ENCODE measurements around the gene STX8.

STX8 gene

GRCh38 chr17:9292561-9292941 is 283.1 kb downstream of the STX8 start:
- TF ChIP-seq CTCF (IDR thresholded peaks at IDR 0.05; ENCODE audit: low read depth, low read length) (no peak), EZH2phosphoT487 (IDR thresholded peaks at IDR 0.05; ENCODE audit: low read depth) (no peak)
- Histone ChIP-seq H3K36me3 (replicated peaks; ENCODE audit: low read depth, low read length) (peaks cover 5% of the 10 kb centered on the region), H3K4me1 (ENCODE audit: low read length) (peaks cover 43% of the 10 kb centered on the region), H3K27ac (ENCODE audit: low read length) (no peak overlapping the region), H2AFZ (ENCODE audit: low read depth, low read length) (no peak overlapping the region), H3K4me2 (ENCODE audit: low read length) (no peak overlapping the region), H3K4me3 (ENCODE audit: low read length) (no peak overlapping the region), H3K27me3 (ENCODE audit: low read depth, low read length) (no peaks in the 10 kb centered on the region), H3K79me2 (ENCODE audit: low read length) (no peaks in the 10 kb centered on the region), H4K20me1 (ENCODE audit: insufficient read depth, low read length) (no peaks in the 10 kb centered on the region), H3K9me3 (ENCODE audit: insufficient read depth, low read length) (no peaks in the 10 kb centered on the region), H3K9ac (ENCODE audit: low read length) (no peak overlapping the region)

- no peak overlapping the region for H3K4me2 ChIP-seq (ENCODE audit: low read length)
- H3K9me3 ChIP-seq (ENCODE audit: insufficient read depth, low read length) = no peaks in the 10 kb centered on the region
- peaks cover 43% of the 10 kb centered on the region for H3K4me1 ChIP-seq (ENCODE audit: low read length)
- H4K20me1 ChIP-seq (ENCODE audit: insufficient read depth, low read length) = no peaks in the 10 kb centered on the region
- H3K9ac ChIP-seq (ENCODE audit: low read length) = no peak overlapping the region
- no peaks in the 10 kb centered on the region for H3K79me2 ChIP-seq (ENCODE audit: low read length)
- H3K27ac ChIP-seq (ENCODE audit: low read length) = no peak overlapping the region
- H3K36me3 ChIP-seq (replicated peaks; ENCODE audit: low read depth, low read length) = peaks cover 5% of the 10 kb centered on the region
- no peak overlapping the region for H3K4me3 ChIP-seq (ENCODE audit: low read length)
- TF ChIP-seq EZH2phosphoT487 (IDR thresholded peaks at IDR 0.05; ENCODE audit: low read depth) (no peak), CTCF (IDR thresholded peaks at IDR 0.05; ENCODE audit: low read depth, low read length) (peak; percentile 68)
- no peak overlapping the region for H2AFZ ChIP-seq (ENCODE audit: low read depth, low read length)
- no peaks in the 10 kb centered on the region for H3K27me3 ChIP-seq (ENCODE audit: low read depth, low read length)
Observed at GRCh38 chr17:9291912-9292560, 283.6 kb downstream of the STX8 start.

GRCh38 chr17:9290226-9290613 is 285.4 kb downstream of the STX8 start:
- peak overlapping the region; percentile 48 for H3K4me2 ChIP-seq (ENCODE audit: low read length)
- H3K27ac ChIP-seq (ENCODE audit: low read length) = peak overlapping the region; percentile 59
- no peak overlapping the region for H2AFZ ChIP-seq (ENCODE audit: low read depth, low read length)
- no peak overlapping the region for H3K9ac ChIP-seq (ENCODE audit: low read length)
- H3K36me3 ChIP-seq (replicated peaks; ENCODE audit: low read depth, low read length) = peaks cover 5% of the 10 kb centered on the region
- TF ChIP-seq EZH2phosphoT487 (IDR thresholded peaks at IDR 0.05; ENCODE audit: low read depth) = no peak
- no peak for TF ChIP-seq CTCF (IDR thresholded peaks at IDR 0.05; ENCODE audit: low read depth, low read length)
- peak overlapping the region; percentile 13; the same call in 1 of the 2 replicates for H3K4me3 ChIP-seq (ENCODE audit: low read length)
- no peaks in the 10 kb centered on the region for H4K20me1 ChIP-seq (ENCODE audit: insufficient read depth, low read length)
- no peaks in the 10 kb centered on the region for H3K79me2 ChIP-seq (ENCODE audit: low read length)
- H3K9me3 ChIP-seq (ENCODE audit: insufficient read depth, low read length) = no peaks in the 10 kb centered on the region
- H3K4me1 ChIP-seq (ENCODE audit: low read length) = peaks cover 59% of the 10 kb centered on the region
- no peaks in the 10 kb centered on the region for H3K27me3 ChIP-seq (ENCODE audit: low read depth, low read length)

GRCh38 chr17:9287306-9287705 is 288.3 kb downstream of the STX8 start:
- H3K4me3 ChIP-seq (ENCODE audit: low read length) = no peak overlapping the region
- H3K4me1 ChIP-seq (ENCODE audit: low read length) = peaks cover 52% of the 10 kb centered on the region
- H3K36me3 ChIP-seq (replicated peaks; ENCODE audit: low read depth, low read length) = peaks cover 5% of the 10 kb centered on the region
- no peaks in the 10 kb centered on the region for H3K27me3 ChIP-seq (ENCODE audit: low read depth, low read length)
- TF ChIP-seq EZH2phosphoT487 (IDR thresholded peaks at IDR 0.05; ENCODE audit: low read depth) = no peak
- TF ChIP-seq CTCF (IDR thresholded peaks at IDR 0.05; ENCODE audit: low read depth, low read length) = no peak
- no peaks in the 10 kb centered on the region for H3K9me3 ChIP-seq (ENCODE audit: insufficient read depth, low read length)
- H2AFZ ChIP-seq (ENCODE audit: low read depth, low read length) = no peak overlapping the region
- H4K20me1 ChIP-seq (ENCODE audit: insufficient read depth, low read length) = no peaks in the 10 kb centered on the region
- no peaks in the 10 kb centered on the region for H3K79me2 ChIP-seq (ENCODE audit: low read length)
- no peak overlapping the region for H3K4me2 ChIP-seq (ENCODE audit: low read length)
- no peak overlapping the region for H3K9ac ChIP-seq (ENCODE audit: low read length)
- H3K27ac ChIP-seq (ENCODE audit: low read length) = no peak overlapping the region
